ENCODE measurements around the gene PIGU. TPM values are rescaled to one million over a fixed set of nuclear protein-coding genes. Genes with fewer than 3 reads are reported as not detected.

PIGU gene
- total RNA-seq, 1 experiment from 2014 or later = 32.8 TPM

GRCh38 chr20:34552569-34552968 lies 124.3 kb downstream of the PIGU start:
- Mint-ChIP-seq H3K27me3 (ENCODE audit: low read depth) (peaks cover 6% of the 10 kb centered on the region), H3K4me3 (no peak overlapping the region), H3K9me3 (no peaks in the 10 kb centered on the region)

More at GRCh38 chr20:34552569-34552968, 124.3 kb downstream of the PIGU start:
- no peak overlapping the region; a peak in 1 of 7 replicates for H3K27ac Mint-ChIP-seq
- DNase-seq = no peak
- no peaks in the 10 kb centered on the region for H3K9me3 ChIP-seq (ENCODE audit: control insufficient read depth, low read depth, low read length)
- no peak overlapping the region for H3K18ac ChIP-seq (ENCODE audit: insufficient read length, low read depth, low read length)
- H2BK120ac ChIP-seq (ENCODE audit: low read depth, low read length, poor library complexity, severe bottlenecking) = no peak overlapping the region
- no peak overlapping the region for H2BK5ac ChIP-seq (ENCODE audit: insufficient read length, low read length)
- no peak overlapping the region for H2BK20ac ChIP-seq (ENCODE audit: low read depth, low read length, poor library complexity, severe bottlenecking)
- no peaks in the 10 kb centered on the region for H3K27me3 ChIP-seq (ENCODE audit: insufficient read depth, low read length)
- no peak overlapping the region for H2AK5ac ChIP-seq (ENCODE audit: insufficient read length, low read length)
- no peak overlapping the region for H4K8ac ChIP-seq (replicated peaks; ENCODE audit: insufficient read length, low read depth, low read length)
- no peaks in the 10 kb centered on the region; a peak in 1 of 7 replicates for H3K36me3 Mint-ChIP-seq (ENCODE audit: insufficient read depth in 1 of 3, low read depth in 3 of 3)
- no peak overlapping the region for H3K27ac ChIP-seq (ENCODE audit: insufficient read length, low read depth, low read length)
- H3K14ac ChIP-seq (ENCODE audit: insufficient read depth, low read length) = no peak overlapping the region
- peaks cover 13 to 14% of the 10 kb centered on the region in 2 experiments for H3K4me1 Mint-ChIP-seq
- H2AFZ ChIP-seq (ENCODE audit: low read length) = no peak overlapping the region
- no peaks in the 10 kb centered on the region for H3K79me2 ChIP-seq (ENCODE audit: insufficient read depth, low read length)
- H3T11ph ChIP-seq (ENCODE audit: low read length) = no peak overlapping the region
- H2BK12ac ChIP-seq (ENCODE audit: insufficient read length, low read depth, low read length) = no peak overlapping the region
- H4K20me1 ChIP-seq (ENCODE audit: control insufficient read depth, insufficient read depth, insufficient read length) = no peaks in the 10 kb centered on the region
- no peak overlapping the region for H3K23ac ChIP-seq (ENCODE audit: insufficient read length, low read depth, low read length)
- no peak overlapping the region for H4K91ac ChIP-seq (ENCODE audit: insufficient read length, low read depth, low read length)
- no CpG with 5 or more reads among the region's 6 CpGs for WGBS (ENCODE audit: extremely low coverage, insufficient read length, low lambda C conversion rate)
- no peak for TF ChIP-seq CTCF (conservative IDR thresholded peaks at IDR 0.05)
- no peak overlapping the region for H2BK15ac ChIP-seq (ENCODE audit: low read depth, low read length)
- peaks cover 2% of the 10 kb centered on the region; the same call in 1 of the 2 replicates for H3K4me1 ChIP-seq (ENCODE audit: insufficient read depth, low read length)
- H3K79me1 ChIP-seq (ENCODE audit: insufficient read depth, low read depth, low read length, poor library complexity, severe bottlenecking) = no peaks in the 10 kb centered on the region
- H3K56ac ChIP-seq (ENCODE audit: insufficient read length, low read depth, low read length) = no peak overlapping the region
- no peak overlapping the region for H4K5ac ChIP-seq (ENCODE audit: insufficient read length, low read depth, low read length)
- no peaks in the 10 kb centered on the region for H3K23me2 ChIP-seq (ENCODE audit: insufficient read length, low read depth, low read length, poor library complexity, severe bottlenecking)
- H3K9ac ChIP-seq (ENCODE audit: extremely low read depth, insufficient read length, low read length) = no peak overlapping the region
- H3K4ac ChIP-seq (ENCODE audit: low read depth, low read length) = no peak overlapping the region
- H3K4me2 ChIP-seq (ENCODE audit: insufficient read depth, insufficient read length, low read length) = no peak overlapping the region
